HCT116 (cell line): ENCODE data around the gene TBC1D4. TPM values are rescaled to one million over a fixed set of nuclear protein-coding genes. Genes with fewer than 3 reads are reported as not detected.

Experiments
- ATAC-seq: fragments of 200-7000 bp; cut with Tn5 transposase; 2 replicates; pipeline ENCODE4 v1.9.1; 2020; ENCODE audit warnings: mild to moderate bottlenecking, moderate library complexity
- BruUV-seq: library from RNA; stranded (reverse); fragments of 400-500 nt; replicated peaks from 2 replicates; lab custom pipeline; 2021; lab: Mats Ljungman, UMichigan
- CTCF ChIA-PET: fragments of 300-600 bp; sonication (Branson Sonifier 250); formaldehyde crosslinking; loops from one replicate; lab custom pipeline; 2021; ENCODE audit warnings: antibody characterized with exemption; lab: Charles Lee
- POLR2A ChIA-PET: fragments of 300-600, 350-600 bp; sonication (Branson Sonifier 250); formaldehyde crosslinking; loops from one replicate; lab custom pipeline; 2021; ENCODE audit warnings: antibody characterized with exemption; lab: Charles Lee
- RAD21 ChIA-PET, 2 experiments: fragments of 300-600 bp; sonication (Branson Sonifier 250); formaldehyde crosslinking; loops; one replicate each; lab custom pipeline; 2023; ENCODE audit warnings: low total read pairs in 2 of 2; ENCODE audit not compliant: uncharacterized antibody in 2 of 2, unreplicated experiment in 2 of 2, low non-redundant PET in 1 of 2; lab: Charles Lee
- DNase-seq: peaks from one replicate; pipeline ENCODE4 v3.0.0-alpha.2; 2010; ENCODE audit warnings: low read depth, low spot score
- H2AFZ ChIP-seq: fragments of 200-600 bp; shearing (Covaris generic), sonication (generic); 2 replicates; pipeline ENCODE4 v1.6.1; 2017; ENCODE audit warnings: low read depth, mixed run types, mixed read lengths, antibody characterized with exemption, low read length; ENCODE audit not compliant: poor library complexity, severe bottlenecking
- H3K27ac ChIP-seq: 2 replicates; pipeline ENCODE4 v1.5.1; 2012; ENCODE audit warnings: low read depth, low read length
- H3K27me3 ChIP-seq: fragments of 200-600 bp; sonication (generic); 2 replicates; pipeline ENCODE4 v1.6.1; 2016; ENCODE audit warnings: mixed run types, low read length, mixed read lengths; ENCODE audit not compliant: insufficient read depth
- H3K36me3 ChIP-seq, 2 experiments: fragments of 200-500 bp in 1 of 2; fragments of 200-600 bp in 1 of 2; sonication (Bioruptor generic) in 1 of 2; sonication (generic) in 1 of 2; 2 replicates each; pipeline versions ENCODE4 v1.5.1 to v1.6.1; 2014 to 2016; ENCODE audit warnings: low read length in 2 of 2, inconsistent platforms in 1 of 2, mixed read lengths in 1 of 2, mixed run types in 1 of 2; ENCODE audit not compliant: insufficient read depth in 2 of 2, control insufficient read depth in 1 of 2
- H3K4me1 ChIP-seq, 2 experiments: fragments of 200-600 bp in 1 of 2; sonication (generic) in 1 of 2; 2 replicates each; pipeline versions ENCODE4 v1.5.1 to v1.6.1; 2012 to 2017; ENCODE audit warnings: low read length in 2 of 2, inconsistent platforms in 1 of 2, mild to moderate bottlenecking in 1 of 2, mixed read lengths in 1 of 2, mixed run types in 1 of 2, moderate library complexity in 1 of 2; ENCODE audit not compliant: insufficient read depth in 2 of 2, control insufficient read depth in 1 of 2
- H3K4me2 ChIP-seq: fragments of 200-600 bp; sonication (generic); 2 replicates; pipeline ENCODE4 v1.6.1; 2017; ENCODE audit warnings: mixed run types, low read length, mixed read lengths
- H3K4me3 ChIP-seq, 2 experiments: fragments of 200-600 bp in 1 of 2; sonication (generic) in 1 of 2; replicated peaks in 1 of 2; 2 replicates each; pipeline ENCODE4 v1.5.1; 2011 to 2016; ENCODE audit warnings: low read length in 2 of 2, control low read depth in 1 of 2, low read depth in 1 of 2, mild to moderate bottlenecking in 1 of 2, mixed read lengths in 1 of 2, mixed run types in 1 of 2
- H3K79me2 ChIP-seq: fragments of 200-600 bp; sonication (generic); 2 replicates; pipeline ENCODE4 v1.6.1; 2017; ENCODE audit warnings: mild to moderate bottlenecking, mixed run types, low read length, moderate library complexity, mixed read lengths; ENCODE audit not compliant: insufficient read depth
- H3K9ac ChIP-seq: fragments of 200-600 bp; sonication (generic); 2 replicates; pipeline ENCODE4 v1.6.1; 2016; ENCODE audit warnings: low read length, mixed read lengths
- H3K9me2 ChIP-seq: fragments of 200-600 bp; sonication (generic), shearing (Covaris generic); 2 replicates; pipeline ENCODE4 v1.6.1; 2017; ENCODE audit warnings: mixed run types, mild to moderate bottlenecking, moderate library complexity; ENCODE audit not compliant: insufficient read depth
- H3K9me3 ChIP-seq, 2 experiments: fragments of 200-500 bp in 1 of 2; fragments of 200-600 bp in 1 of 2; sonication (Bioruptor generic) in 1 of 2; sonication (generic) in 1 of 2; 2 replicates each; pipeline ENCODE4 v1.6.1; 2014 to 2017; ENCODE audit warnings: low read length in 2 of 2, mixed read lengths in 2 of 2, inconsistent platforms in 1 of 2, low read depth in 1 of 2, mild to moderate bottlenecking in 1 of 2, mixed run types in 1 of 2, moderate library complexity in 1 of 2; ENCODE audit not compliant: control insufficient read depth in 1 of 2, insufficient read depth in 1 of 2
- H4K20me1 ChIP-seq: fragments of 200-600 bp; sonication (generic), shearing (Covaris generic); 2 replicates; pipeline ENCODE4 v1.6.1; 2017; ENCODE audit warnings: mixed run types, mild to moderate bottlenecking, moderate library complexity; ENCODE audit not compliant: insufficient read depth
- ATF3 ChIP-seq: IDR thresholded peaks from 2 replicates; pipeline ENCODE4 v1.6.1; 2012
- CEBPB ChIP-seq: IDR thresholded peaks from 2 replicates; pipeline ENCODE4 v1.6.1; 2012; ENCODE audit warnings: low read depth
- CTCF ChIP-seq, 3 experiments: fragments of 200-600 bp in 1 of 3; sonication (generic) in 1 of 3; IDR thresholded peaks in 2 of 3; conservative IDR thresholded peaks in 1 of 3; 2 replicates each; pipeline ENCODE4 v1.5.1; 2012 to 2017; ENCODE audit warnings: low read depth in 2 of 3, low read length in 2 of 3, antibody characterized with exemption in 1 of 3, borderline replicate concordance in 1 of 3, control low read depth in 1 of 3, mild to moderate bottlenecking in 1 of 3, mixed read lengths in 1 of 3, mixed run types in 1 of 3, moderate library complexity in 1 of 3; ENCODE audit not compliant: insufficient read depth in 1 of 3
- EGR1 ChIP-seq: IDR thresholded peaks from 2 replicates; pipeline ENCODE4 v1.6.1; 2012; ENCODE audit warnings: low read depth
- ELF1 ChIP-seq: IDR thresholded peaks from 2 replicates; pipeline ENCODE4 v1.6.1; 2012; ENCODE audit warnings: low read depth, borderline replicate concordance
- EZH2 ChIP-seq: fragments of 200-600 bp; sonication (generic); IDR thresholded peaks from 2 replicates; pipeline ENCODE4 v1.6.1; 2017; ENCODE audit warnings: antibody characterized with exemption, mixed run types
- EZH2phosphoT487 ChIP-seq: fragments of 200-600 bp; IDR thresholded peaks from 2 replicates; pipeline ENCODE4 v1.6.1; 2018; ENCODE audit warnings: antibody characterized with exemption, borderline replicate concordance
- MAX ChIP-seq: IDR thresholded peaks from 2 replicates; pipeline ENCODE4 v1.6.1; 2012
- POLR2A ChIP-seq: IDR thresholded peaks from 2 replicates; pipeline ENCODE4 v1.7.0; 2011; ENCODE audit warnings: borderline replicate concordance; ENCODE audit not compliant: insufficient read depth, insufficient read length; ENCODE audit errors: extremely low read depth
- POLR2AphosphoS5 ChIP-seq: IDR thresholded peaks from 2 replicates; pipeline ENCODE4 v1.6.1; 2011; ENCODE audit warnings: mild to moderate bottlenecking, low read depth, low read length, moderate library complexity
- RAD21 ChIP-seq: IDR thresholded peaks from 2 replicates; pipeline ENCODE4 v1.6.1; 2012; ENCODE audit warnings: low read depth, mild to moderate bottlenecking
- SIN3A ChIP-seq: IDR thresholded peaks from 2 replicates; pipeline ENCODE4 v1.6.1; 2012; ENCODE audit warnings: low read depth
- SP1 ChIP-seq: IDR thresholded peaks from 2 replicates; pipeline ENCODE4 v1.6.1; 2012; ENCODE audit warnings: low read depth
- SRF ChIP-seq: IDR thresholded peaks from 2 replicates; pipeline ENCODE4 v1.6.1; 2012; ENCODE audit warnings: low read depth
- TCF7L2 ChIP-seq: IDR thresholded peaks from 2 replicates; pipeline ENCODE4 v1.7.0; 2011; ENCODE audit warnings: borderline replicate concordance, inconsistent platforms; ENCODE audit not compliant: insufficient read depth, insufficient read length; ENCODE audit errors: extremely low read depth
- YY1 ChIP-seq: IDR thresholded peaks from 2 replicates; pipeline ENCODE4 v1.6.1; 2011; ENCODE audit warnings: low read length, low read depth, moderate library complexity, mild to moderate bottlenecking; ENCODE audit not compliant: insufficient replicate concordance; ENCODE audit errors: extremely low read depth
- ZFX ChIP-seq: fragments of 450-650 bp; IDR thresholded peaks from 2 replicates; pipeline ENCODE4 v1.6.1; 2017
- intact Hi-C: fragments of 100-400 bp; cut with micrococcal nuclease; formaldehyde crosslinking; loops from 2 replicates; pipeline ENCODE4 v1.10.0; 2022
- total RNA-seq: library from RNA; stranded (reverse); gene quantifications from one replicate; pipeline ENCODE4 v1.2.1, GENCODE V29; 2021; ENCODE audit not compliant: unreplicated experiment

TBC1D4 gene
- total RNA-seq, 1 experiment from 2014 or later: 24.6 TPM

- TF ChIP-seq SRF: no peak
- TF ChIP-seq SP1: no peak
- no peak for TF ChIP-seq ELF1
- no peak for TF ChIP-seq TCF7L2
- TF ChIP-seq RAD21: no peak
- TF ChIP-seq EGR1: no peak
- no peak for TF ChIP-seq YY1
- no peak for TF ChIP-seq CEBPB
- no peak for TF ChIP-seq EZH2phosphoT487
Measured at GRCh38 chr13:75373988-75374387, 108.0 kb downstream of the TBC1D4 start (continued).

- Histone ChIP-seq H2AFZ (no peak overlapping the region), H3K36me3 (no peaks in the 10 kb centered on the region), H3K79me2 (peaks cover 13% of the 10 kb centered on the region; the same call in 1 of the 2 replicates), H3K4me1 (peaks cover 8 to 11% of the 10 kb centered on the region in 2 experiments; a peak in 3 of 4 replicates), H4K20me1 (peaks cover 4% of the 10 kb centered on the region; the same call in 1 of the 2 replicates), H3K9ac (no peak overlapping the region), H3K9me2 (no peaks in the 10 kb centered on the region), H3K27ac (no peak overlapping the region), H3K27me3 (no peaks in the 10 kb centered on the region), H3K9me3 (no peaks in the 10 kb centered on the region), H3K4me3 (no peak overlapping the region), H3K4me2 (no peak overlapping the region)
- intact Hi-C loops: loop anchor here (1.0 to 2.0 kb wide), 2 partner anchors 108 to 176 kb away; partner anchors contain the start of gene UCHL3
- no peak for ATAC-seq
- ChIA-PET CTCF (interaction anchor here (0.7 to 2.5 kb wide), 9 partner anchors 11 to 109 kb away, joined by 3 to 12 read pairs (median 4); partner anchors contain the start of gene TBC1D4), POLR2A (no interaction called here), RAD21 (interaction anchor here in 1 of 2 experiments (1.2 kb wide), 1 partner anchor 109 kb away, joined by 3 read pairs; the partner anchor contains the start of gene TBC1D4)
- no TSS peak for BruUV-seq
- no peak for DNase-seq
- TF ChIP-seq RAD21: no peak
- no peak for TF ChIP-seq MAX
- TF ChIP-seq CTCF (IDR thresholded peaks at IDR 0.05 in 2 of 3, conservative IDR thresholded peaks at IDR 0.05 in 1 of 3; ENCODE audit: borderline replicate concordance in 1 of 3, insufficient read depth in 1 of 3, low read depth in 2 of 3, low read length in 2 of 3): no peak
- TF ChIP-seq POLR2AphosphoS5: no peak
- TF ChIP-seq SRF: no peak
- no peak for TF ChIP-seq CEBPB
- TF ChIP-seq ZFX: no peak
- no peak for TF ChIP-seq POLR2A
- no peak for TF ChIP-seq ATF3
- TF ChIP-seq TCF7L2: no peak
- TF ChIP-seq EZH2phosphoT487: no peak
- TF ChIP-seq SIN3A: no peak
- no peak for TF ChIP-seq EZH2
- TF ChIP-seq ELF1: no peak
Measured at GRCh38 chr13:75372923-75373841, 108.8 kb downstream of the TBC1D4 start.
